HepG2 (cell line): ENCODE results near the gene PGPEP1. TPM values are rescaled to one million over a fixed set of nuclear protein-coding genes. Genes with fewer than 3 reads are reported as not detected.
A peak's percentile ranks its signal among the peaks of the same experiment; 100 is the strongest.

Source experiments
- DMAP1 ChIP-seq: IDR thresholded peaks from 2 replicates; pipeline ENCODE4 v1.6.1; 2016
- EEA1 ChIP-seq: sonication (generic); formaldehyde crosslinking; IDR thresholded peaks from 2 replicates; pipeline ENCODE4 v1.5.1; 2020; ENCODE audit warnings: mild to moderate bottlenecking, missing genetic modification reagents, borderline replicate concordance
- FOSL1 ChIP-seq: sonication (generic); formaldehyde crosslinking; IDR thresholded peaks from 2 replicates; pipeline ENCODE4 v1.9.0; 2021; ENCODE audit warnings: missing genetic modification reagents, borderline replicate concordance
- FOXO1 ChIP-seq: sonication (generic); formaldehyde crosslinking; IDR thresholded peaks from 2 replicates; pipeline ENCODE4 v1.4.0; 2020; ENCODE audit warnings: missing genetic modification reagents
- GATA4 ChIP-seq: sonication (generic); IDR thresholded peaks from 2 replicates; pipeline ENCODE4 v1.6.1; 2016; ENCODE audit warnings: antibody characterized with exemption, low read depth, borderline replicate concordance
- HDAC6 ChIP-seq: fragments of 200-600 bp; sonication (generic); IDR thresholded peaks from 2 replicates; pipeline ENCODE4 v1.7.0; 2017; ENCODE audit warnings: mild to moderate bottlenecking, antibody characterized with exemption, low read length, low read depth
- HOXA7 ChIP-seq: sonication (generic); formaldehyde crosslinking; IDR thresholded peaks from 2 replicates; pipeline ENCODE4 v1.8.1; 2022; ENCODE audit warnings: mild to moderate bottlenecking, missing genetic modification reagents, moderate library complexity
- PHB2 ChIP-seq: fragments of 450-650 bp; IDR thresholded peaks from 2 replicates; pipeline ENCODE4 v1.6.1; 2018; ENCODE audit not compliant: partially characterized antibody
- POLR2AphosphoS5 ChIP-seq: IDR thresholded peaks from 2 replicates; pipeline ENCODE4 v1.6.1; 2012; ENCODE audit warnings: low read depth, low read length
- SRY ChIP-seq: sonication (generic); formaldehyde crosslinking; IDR thresholded peaks from 2 replicates; pipeline ENCODE4 v1.8.0; 2022; ENCODE audit warnings: mild to moderate bottlenecking, missing genetic modification reagents
- TMF1 ChIP-seq: sonication (generic); formaldehyde crosslinking; IDR thresholded peaks from 2 replicates; pipeline ENCODE4 v1.8.1; 2022; ENCODE audit warnings: low read depth, missing genetic modification reagents
- YEATS4 ChIP-seq: sonication (generic); formaldehyde crosslinking; IDR thresholded peaks from 2 replicates; pipeline ENCODE4 v1.4.0; 2020; ENCODE audit warnings: missing genetic modification reagents, borderline replicate concordance
- ZKSCAN1 ChIP-seq: fragments of 150-350 bp; IDR thresholded peaks from 2 replicates; pipeline ENCODE4 v1.6.1; 2014; ENCODE audit warnings: low read length
- ZMAT3 ChIP-seq: sonication (generic); formaldehyde crosslinking; conservative IDR thresholded peaks from 2 replicates; pipeline ENCODE4 v1.7.0; 2021; ENCODE audit warnings: missing genetic modification reagents
- ZNF337 ChIP-seq: sonication (generic); formaldehyde crosslinking; IDR thresholded peaks from 2 replicates; pipeline ENCODE4 v1.5.1; 2020; ENCODE audit warnings: missing genetic modification reagents, low read depth, mild to moderate bottlenecking, borderline replicate concordance
- ZNF547 ChIP-seq: sonication (generic); formaldehyde crosslinking; IDR thresholded peaks from 2 replicates; pipeline ENCODE4 v1.5.1; 2020; ENCODE audit warnings: mild to moderate bottlenecking, missing genetic modification reagents
- ZNF549 ChIP-seq: sonication (generic); formaldehyde crosslinking; IDR thresholded peaks from 2 replicates; pipeline ENCODE4 v1.5.0; 2020; ENCODE audit warnings: missing genetic modification reagents
- ZNF713 ChIP-seq: sonication (generic); formaldehyde crosslinking; IDR thresholded peaks from 2 replicates; pipeline ENCODE4 v1.4.0; 2020; ENCODE audit warnings: mild to moderate bottlenecking, missing genetic modification reagents
- ZNF790 ChIP-seq: sonication (generic); formaldehyde crosslinking; IDR thresholded peaks from 2 replicates; pipeline ENCODE4 v1.8.0; 2022; ENCODE audit warnings: missing genetic modification reagents, mild to moderate bottlenecking, borderline replicate concordance
- ZNF850 ChIP-seq: sonication (generic); formaldehyde crosslinking; conservative IDR thresholded peaks from 2 replicates; pipeline ENCODE4 v1.9.0; 2021; ENCODE audit warnings: mild to moderate bottlenecking, missing genetic modification reagents
- polyA plus RNA-seq, 8 experiments: library from polyadenylated mRNA; depleted of rRNA in 3 of 8; stranded (reverse) in 7 of 8; unstranded in 1 of 8; fragments of >200 nt; fragmentation: Illumina TruSeq in 4 of 8; extraction: Trizol in 4 of 8; gene quantifications; 2 replicates each; pipeline versions ENCODE4 v1.2.1 to v1.2.3, GENCODE V29; 2011 to 2016; ENCODE audit warnings: low read depth in 4 of 8, missing spikeins in 1 of 8, mixed read lengths in 1 of 8; ENCODE audit not compliant: insufficient read depth in 1 of 8
- total RNA-seq, 5 experiments: library from RNA; depleted of rRNA; stranded (reverse); fragments of >200 nt; fragmentation: Illumina TruSeq; extraction: Trizol; gene quantifications; 2 replicates each; pipeline ENCODE4 v1.2.3, GENCODE V29; 2016; ENCODE audit warnings: low read depth in 1 of 5
- TF ChIP-seq, protein P1 (sequence below): sonication (generic); formaldehyde crosslinking; IDR thresholded peaks from 2 replicates; pipeline ENCODE4 v1.8.0; 2022; ENCODE audit warnings: mild to moderate bottlenecking, missing genetic modification reagents, moderate library complexity
- TF ChIP-seq, protein P2 (sequence below): IDR thresholded peaks from 2 replicates; pipeline ENCODE4 v1.6.1; 2016; ENCODE audit warnings: low read depth, missing genetic modification reagents, missing compliant biosample characterization
- TF ChIP-seq, protein P3 (sequence below): sonication (generic); formaldehyde crosslinking; IDR thresholded peaks from 2 replicates; pipeline ENCODE4 v1.8.1; 2023; ENCODE audit warnings: mild to moderate bottlenecking, missing genetic modification reagents

Gene PGPEP1
- total and polyA plus RNA-seq, 2 of the 13 experiments (the other 11 are each of a cell fraction or from before 2014, with no cell fraction given) = 53.1 to 56.6 TPM

DNA sequence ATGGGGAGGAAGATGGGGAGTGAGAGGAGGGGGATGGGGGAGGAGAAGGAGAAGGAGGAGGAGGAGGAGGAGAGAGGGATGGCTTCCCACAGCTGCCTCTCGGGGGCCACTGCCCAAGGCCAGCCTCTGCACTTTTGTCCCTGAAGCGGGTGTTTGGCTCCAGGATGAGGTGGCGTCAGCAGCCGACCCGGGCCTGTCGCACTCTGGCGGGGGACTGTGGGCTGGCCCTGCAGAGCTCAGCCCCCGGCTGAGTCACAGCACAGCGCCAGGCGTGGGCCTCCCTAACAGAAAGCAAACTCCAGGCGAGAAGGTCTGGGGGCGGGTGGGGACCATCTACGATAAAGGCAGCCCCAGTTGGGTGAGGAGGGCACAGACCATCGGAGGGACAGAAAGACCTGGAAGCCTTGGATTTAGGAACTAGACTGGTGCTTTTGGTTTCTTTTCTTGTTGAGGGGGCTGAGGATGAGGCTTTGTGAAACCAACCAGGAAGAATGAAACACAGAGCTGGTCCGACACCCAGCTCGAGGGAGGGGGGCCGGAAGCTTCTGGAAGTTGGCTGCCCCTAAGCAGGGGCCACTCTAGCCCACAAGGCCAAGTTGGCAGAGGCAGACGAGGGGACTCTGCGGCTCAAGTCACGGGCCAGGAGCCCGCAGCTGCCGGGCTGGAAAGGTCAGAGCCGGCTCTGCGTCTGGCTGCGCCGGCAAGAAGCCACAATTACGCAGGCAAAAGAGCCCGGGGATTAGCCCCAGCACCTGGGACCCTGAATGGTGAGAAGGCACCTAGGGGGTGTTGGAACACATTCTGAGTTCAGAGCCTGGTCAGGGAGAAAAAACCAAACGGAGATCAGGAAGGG, 35.7 kb upstream of the PGPEP1 start (continued):
- TF ChIP-seq ZNF713 (CRISPR knock-in tag) (no peak), TMF1 (CRISPR knock-in tag) (no peak), HDAC6 (no peak), DMAP1 (CRISPR knock-in tag) (peak; percentile 59; the same call in 1 of the 2 replicates), YEATS4 (CRISPR knock-in tag) (no peak), ZNF337 (CRISPR knock-in tag) (no peak; the same call in 1 of the 2 replicates), ZNF850 (0 out of 2 replicates have a peak, but pooled peaks have one; percentile 51), ZNF790 (CRISPR knock-in tag) (no peak), FOSL1 (CRISPR knock-in tag) (peak; percentile 62; the same call in 1 of the 2 replicates), HOXA7 (CRISPR knock-in tag) (no peak), FOXO1 (CRISPR knock-in tag) (peak; percentile 55; the same call in 1 of the 2 replicates), ZNF549 (CRISPR knock-in tag) (no peak), SRY (no peak), ZKSCAN1 (no peak), EEA1 (CRISPR knock-in tag) (no peak), ZNF547 (CRISPR knock-in tag) (no peak; the same call in 1 of the 2 replicates), ZMAT3 (peak; percentile 83), POLR2AphosphoS5 (peak; percentile 67), GATA4 (no peak), PHB2 (no peak)
- TF ChIP-seq, protein P1, sequence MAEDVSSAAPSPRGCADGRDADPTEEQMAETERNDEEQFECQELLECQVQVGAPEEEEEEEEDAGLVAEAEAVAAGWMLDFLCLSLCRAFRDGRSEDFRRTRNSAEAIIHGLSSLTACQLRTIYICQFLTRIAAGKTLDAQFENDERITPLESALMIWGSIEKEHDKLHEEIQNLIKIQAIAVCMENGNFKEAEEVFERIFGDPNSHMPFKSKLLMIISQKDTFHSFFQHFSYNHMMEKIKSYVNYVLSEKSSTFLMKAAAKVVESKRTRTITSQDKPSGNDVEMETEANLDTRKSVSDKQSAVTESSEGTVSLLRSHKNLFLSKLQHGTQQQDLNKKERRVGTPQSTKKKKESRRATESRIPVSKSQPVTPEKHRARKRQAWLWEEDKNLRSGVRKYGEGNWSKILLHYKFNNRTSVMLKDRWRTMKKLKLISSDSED (CRISPR knock-in tag) = no peak
- TF ChIP-seq, protein P2, sequence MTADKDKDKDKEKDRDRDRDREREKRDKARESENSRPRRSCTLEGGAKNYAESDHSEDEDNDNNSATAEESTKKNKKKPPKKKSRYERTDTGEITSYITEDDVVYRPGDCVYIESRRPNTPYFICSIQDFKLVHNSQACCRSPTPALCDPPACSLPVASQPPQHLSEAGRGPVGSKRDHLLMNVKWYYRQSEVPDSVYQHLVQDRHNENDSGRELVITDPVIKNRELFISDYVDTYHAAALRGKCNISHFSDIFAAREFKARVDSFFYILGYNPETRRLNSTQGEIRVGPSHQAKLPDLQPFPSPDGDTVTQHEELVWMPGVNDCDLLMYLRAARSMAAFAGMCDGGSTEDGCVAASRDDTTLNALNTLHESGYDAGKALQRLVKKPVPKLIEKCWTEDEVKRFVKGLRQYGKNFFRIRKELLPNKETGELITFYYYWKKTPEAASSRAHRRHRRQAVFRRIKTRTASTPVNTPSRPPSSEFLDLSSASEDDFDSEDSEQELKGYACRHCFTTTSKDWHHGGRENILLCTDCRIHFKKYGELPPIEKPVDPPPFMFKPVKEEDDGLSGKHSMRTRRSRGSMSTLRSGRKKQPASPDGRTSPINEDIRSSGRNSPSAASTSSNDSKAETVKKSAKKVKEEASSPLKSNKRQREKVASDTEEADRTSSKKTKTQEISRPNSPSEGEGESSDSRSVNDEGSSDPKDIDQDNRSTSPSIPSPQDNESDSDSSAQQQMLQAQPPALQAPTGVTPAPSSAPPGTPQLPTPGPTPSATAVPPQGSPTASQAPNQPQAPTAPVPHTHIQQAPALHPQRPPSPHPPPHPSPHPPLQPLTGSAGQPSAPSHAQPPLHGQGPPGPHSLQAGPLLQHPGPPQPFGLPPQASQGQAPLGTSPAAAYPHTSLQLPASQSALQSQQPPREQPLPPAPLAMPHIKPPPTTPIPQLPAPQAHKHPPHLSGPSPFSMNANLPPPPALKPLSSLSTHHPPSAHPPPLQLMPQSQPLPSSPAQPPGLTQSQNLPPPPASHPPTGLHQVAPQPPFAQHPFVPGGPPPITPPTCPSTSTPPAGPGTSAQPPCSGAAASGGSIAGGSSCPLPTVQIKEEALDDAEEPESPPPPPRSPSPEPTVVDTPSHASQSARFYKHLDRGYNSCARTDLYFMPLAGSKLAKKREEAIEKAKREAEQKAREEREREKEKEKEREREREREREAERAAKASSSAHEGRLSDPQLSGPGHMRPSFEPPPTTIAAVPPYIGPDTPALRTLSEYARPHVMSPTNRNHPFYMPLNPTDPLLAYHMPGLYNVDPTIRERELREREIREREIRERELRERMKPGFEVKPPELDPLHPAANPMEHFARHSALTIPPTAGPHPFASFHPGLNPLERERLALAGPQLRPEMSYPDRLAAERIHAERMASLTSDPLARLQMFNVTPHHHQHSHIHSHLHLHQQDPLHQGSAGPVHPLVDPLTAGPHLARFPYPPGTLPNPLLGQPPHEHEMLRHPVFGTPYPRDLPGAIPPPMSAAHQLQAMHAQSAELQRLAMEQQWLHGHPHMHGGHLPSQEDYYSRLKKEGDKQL = no peak
- TF ChIP-seq, protein P3, sequence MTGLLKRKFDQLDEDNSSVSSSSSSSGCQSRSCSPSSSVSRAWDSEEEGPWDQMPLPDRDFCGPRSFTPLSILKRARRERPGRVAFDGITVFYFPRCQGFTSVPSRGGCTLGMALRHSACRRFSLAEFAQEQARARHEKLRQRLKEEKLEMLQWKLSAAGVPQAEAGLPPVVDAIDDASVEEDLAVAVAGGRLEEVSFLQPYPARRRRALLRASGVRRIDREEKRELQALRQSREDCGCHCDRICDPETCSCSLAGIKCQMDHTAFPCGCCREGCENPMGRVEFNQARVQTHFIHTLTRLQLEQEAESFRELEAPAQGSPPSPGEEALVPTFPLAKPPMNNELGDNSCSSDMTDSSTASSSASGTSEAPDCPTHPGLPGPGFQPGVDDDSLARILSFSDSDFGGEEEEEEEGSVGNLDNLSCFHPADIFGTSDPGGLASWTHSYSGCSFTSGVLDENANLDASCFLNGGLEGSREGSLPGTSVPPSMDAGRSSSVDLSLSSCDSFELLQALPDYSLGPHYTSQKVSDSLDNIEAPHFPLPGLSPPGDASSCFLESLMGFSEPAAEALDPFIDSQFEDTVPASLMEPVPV = peak; percentile 88
